HEK293 (cell line): ENCODE data around the gene ARL16.

Experiments
- MEIS1 ChIP-seq: sonication (generic); formaldehyde crosslinking; IDR thresholded peaks from 2 replicates; pipeline ENCODE4 v1.8.1; 2022; ENCODE audit warnings: missing genetic modification reagents, mild to moderate bottlenecking, borderline replicate concordance
- ZBTB26 ChIP-seq: fragments of 450-650 bp; formaldehyde crosslinking; optimal IDR thresholded peaks from 2 replicates; pipeline ENCODE3; 2016; ENCODE audit warnings: missing biosample characterization, mild to moderate bottlenecking, missing genetic modification characterization
- ZBTB44 ChIP-seq: fragments of 450-650 bp; IDR thresholded peaks from 2 replicates; pipeline ENCODE4 v1.5.1; 2018; ENCODE audit warnings: missing biosample characterization, mild to moderate bottlenecking, missing genetic modification characterization
- ZFP69B ChIP-seq: fragments of 450-650 bp; formaldehyde crosslinking; IDR thresholded peaks from 2 replicates; pipeline ENCODE4 v1.5.1; 2016; ENCODE audit warnings: missing biosample characterization, missing genetic modification characterization
- ZNF18 ChIP-seq: fragments of 450-650 bp; formaldehyde crosslinking; IDR thresholded peaks from 2 replicates; pipeline ENCODE4 v1.5.1; 2016; ENCODE audit warnings: missing biosample characterization, missing genetic modification characterization
- ZNF302 ChIP-seq: fragments of 450-650 bp; formaldehyde crosslinking; IDR thresholded peaks from 2 replicates; pipeline ENCODE4 v1.5.1; 2016; ENCODE audit warnings: missing biosample characterization, missing genetic modification characterization, low read depth
- ZNF324 ChIP-seq: fragments of 450-650 bp; formaldehyde crosslinking; IDR thresholded peaks from 2 replicates; pipeline ENCODE4 v1.5.1; 2016; ENCODE audit warnings: missing biosample characterization, missing genetic modification characterization
- ZNF423 ChIP-seq: fragments of 450-650 bp; formaldehyde crosslinking; IDR thresholded peaks from 2 replicates; pipeline ENCODE4 v1.5.1; 2016; ENCODE audit warnings: missing biosample characterization, missing genetic modification characterization
- ZNF561 ChIP-seq: fragments of 450-650 bp; IDR thresholded peaks from 2 replicates; pipeline ENCODE4 v1.5.1; 2018; ENCODE audit warnings: missing biosample characterization, missing genetic modification characterization, borderline replicate concordance
- TF ChIP-seq, protein P1 (sequence below): fragments of 450-650 bp; formaldehyde crosslinking; IDR thresholded peaks from 2 replicates; pipeline ENCODE4 v1.5.1; 2016; ENCODE audit warnings: missing biosample characterization, missing genetic modification characterization
- TF ChIP-seq, protein P2 (sequence below): fragments of 450-650 bp; formaldehyde crosslinking; IDR thresholded peaks from 2 replicates; pipeline ENCODE4 v1.5.1; 2016; ENCODE audit warnings: missing biosample characterization, missing genetic modification characterization, low read depth
- TF ChIP-seq, protein P3 (sequence below): sonication (generic); formaldehyde crosslinking; IDR thresholded peaks from 2 replicates; pipeline ENCODE4 v1.8.1; 2022; ENCODE audit warnings: mild to moderate bottlenecking, moderate library complexity, missing genetic modification reagents

GRCh38 chr17:81666342-81667191 lies 17.0 kb downstream of the ARL16 start, which contains the start of the genes CCDC137 and OXLD1:
- TF ChIP-seq, protein P1, sequence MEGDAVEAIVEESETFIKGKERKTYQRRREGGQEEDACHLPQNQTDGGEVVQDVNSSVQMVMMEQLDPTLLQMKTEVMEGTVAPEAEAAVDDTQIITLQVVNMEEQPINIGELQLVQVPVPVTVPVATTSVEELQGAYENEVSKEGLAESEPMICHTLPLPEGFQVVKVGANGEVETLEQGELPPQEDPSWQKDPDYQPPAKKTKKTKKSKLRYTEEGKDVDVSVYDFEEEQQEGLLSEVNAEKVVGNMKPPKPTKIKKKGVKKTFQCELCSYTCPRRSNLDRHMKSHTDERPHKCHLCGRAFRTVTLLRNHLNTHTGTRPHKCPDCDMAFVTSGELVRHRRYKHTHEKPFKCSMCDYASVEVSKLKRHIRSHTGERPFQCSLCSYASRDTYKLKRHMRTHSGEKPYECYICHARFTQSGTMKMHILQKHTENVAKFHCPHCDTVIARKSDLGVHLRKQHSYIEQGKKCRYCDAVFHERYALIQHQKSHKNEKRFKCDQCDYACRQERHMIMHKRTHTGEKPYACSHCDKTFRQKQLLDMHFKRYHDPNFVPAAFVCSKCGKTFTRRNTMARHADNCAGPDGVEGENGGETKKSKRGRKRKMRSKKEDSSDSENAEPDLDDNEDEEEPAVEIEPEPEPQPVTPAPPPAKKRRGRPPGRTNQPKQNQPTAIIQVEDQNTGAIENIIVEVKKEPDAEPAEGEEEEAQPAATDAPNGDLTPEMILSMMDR (tag by site-specific recombination) = no peak
- TF ChIP-seq, protein P2, sequence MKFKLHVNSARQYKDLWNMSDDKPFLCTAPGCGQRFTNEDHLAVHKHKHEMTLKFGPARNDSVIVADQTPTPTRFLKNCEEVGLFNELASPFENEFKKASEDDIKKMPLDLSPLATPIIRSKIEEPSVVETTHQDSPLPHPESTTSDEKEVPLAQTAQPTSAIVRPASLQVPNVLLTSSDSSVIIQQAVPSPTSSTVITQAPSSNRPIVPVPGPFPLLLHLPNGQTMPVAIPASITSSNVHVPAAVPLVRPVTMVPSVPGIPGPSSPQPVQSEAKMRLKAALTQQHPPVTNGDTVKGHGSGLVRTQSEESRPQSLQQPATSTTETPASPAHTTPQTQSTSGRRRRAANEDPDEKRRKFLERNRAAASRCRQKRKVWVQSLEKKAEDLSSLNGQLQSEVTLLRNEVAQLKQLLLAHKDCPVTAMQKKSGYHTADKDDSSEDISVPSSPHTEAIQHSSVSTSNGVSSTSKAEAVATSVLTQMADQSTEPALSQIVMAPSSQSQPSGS (tag by site-specific recombination) = no peak
- TF ChIP-seq MEIS1 (CRISPR knock-in tag) (no peak), ZBTB44 (tag by site-specific recombination) (no peak), ZNF324 (peak; percentile 46; the same call in 1 of the 2 replicates), ZNF561 (peak; percentile 78; the same call in 1 of the 2 replicates), ZNF423 (tag by site-specific recombination) (peak; percentile 35; the same call in 1 of the 2 replicates), ZFP69B (tag by site-specific recombination) (0 out of 2 replicates have a peak, but pooled peaks have one; percentile 18), ZBTB26 (tag by site-specific recombination) (peak; percentile 71), ZNF18 (tag by site-specific recombination) (no peak), ZNF302 (no peak)
- TF ChIP-seq, protein P3, sequence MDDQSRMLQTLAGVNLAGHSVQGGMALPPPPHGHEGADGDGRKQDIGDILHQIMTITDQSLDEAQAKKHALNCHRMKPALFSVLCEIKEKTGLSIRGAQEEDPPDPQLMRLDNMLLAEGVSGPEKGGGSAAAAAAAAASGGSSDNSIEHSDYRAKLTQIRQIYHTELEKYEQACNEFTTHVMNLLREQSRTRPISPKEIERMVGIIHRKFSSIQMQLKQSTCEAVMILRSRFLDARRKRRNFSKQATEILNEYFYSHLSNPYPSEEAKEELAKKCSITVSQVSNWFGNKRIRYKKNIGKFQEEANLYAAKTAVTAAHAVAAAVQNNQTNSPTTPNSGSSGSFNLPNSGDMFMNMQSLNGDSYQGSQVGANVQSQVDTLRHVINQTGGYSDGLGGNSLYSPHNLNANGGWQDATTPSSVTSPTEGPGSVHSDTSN (CRISPR knock-in tag) = peak; percentile 100
